Adrenal gland (tissue), 12 donors: ENCODE data around the gene ENDOG. TPM values are rescaled to one million over a fixed set of nuclear protein-coding genes. Genes with fewer than 3 reads are reported as not detected.

Source experiments
- DNase-seq, 7 donors: peaks; one replicate each; pipeline ENCODE4 v3.0.0-alpha.2; 2019 to 2020
- H3K27ac ChIP-seq, 5 donors: fragments of 200-600 bp; sonication (generic) in 4 of 5; 1 replicate in 3 of 5; 2 replicates in 2 of 5; pipeline versions ENCODE4 v1.5.1 to v1.8.0; 2016 to 2020; ENCODE audit warnings: mild to moderate bottlenecking in 1 of 5
- H3K27me3 ChIP-seq: fragments of 200-600 bp; 2 replicates; pipeline ENCODE4 v1.8.0; 2021
- H3K36me3 ChIP-seq, 2 donors: fragments of 200-600 bp; replicated peaks in 1 of 2; 1 replicate in 1 of 2; 2 replicates in 1 of 2; pipeline versions ENCODE4 v1.5.1 to v1.8.0; 2018 to 2022
- H3K4me1 ChIP-seq, 2 donors: fragments of 200-600 bp; replicated peaks in 1 of 2; 1 replicate in 1 of 2; 2 replicates in 1 of 2; pipeline versions ENCODE4 v1.5.1 to v1.8.0; 2018 to 2021
- H3K4me3 ChIP-seq, 4 donors: fragments of 200-600 bp; sonication (generic) in 3 of 4; one replicate each; pipeline ENCODE4 v1.5.1; 2016 to 2018
- H3K9me3 ChIP-seq, 3 donors: fragments of 200-600 bp; sonication (generic) in 1 of 3; replicated peaks in 1 of 3; 1 replicate in 2 of 3; 2 replicates in 1 of 3; pipeline versions ENCODE4 v1.5.1 to v1.8.0; 2016 to 2021
- POLR2A ChIP-seq, 2 donors: fragments of 450-650 bp; IDR thresholded peaks; one replicate each; pipeline ENCODE4 v1.6.1; 2017; ENCODE audit warnings: antibody characterized with exemption in 2 of 2, mild to moderate bottlenecking in 2 of 2, moderate library complexity in 1 of 2
- WGBS, 4 donors: extraction: QIAGEN DNeasy Blood & Tissue Kit in 2 of 4; methylation state at CpG; one replicate each; pipeline versions ENCODE4 v1.1.5 to v1.1.7; 2013 to 2017; 5-methylcytosine and 5-hydroxymethylcytosine counted together
- intact Hi-C, 2 donors: fragments of 100-400 bp; cut with DNase I; formaldehyde crosslinking; loops; one replicate each; pipeline versions ENCODE4 v1.14.1 to v1.15.0; 2022 to 2023
- polyA plus RNA-seq, 3 donors: library from polyadenylated mRNA; stranded (reverse); fragments of 200-250 nt in 2 of 3; fragments of 350-450 nt in 1 of 3; fragmentation: Illumina TruSeq in 1 of 3; extraction: RNeasy Lipid Tissue Mini Kit (QIAGEN cat#74804) in 1 of 3; gene quantifications; one replicate each; pipeline ENCODE4 v1.2.3, GENCODE V29; 2013 to 2014
- total RNA-seq, 9 donors: library from RNA; depleted of rRNA in 4 of 9; stranded (reverse); fragments of >200 nt in 4 of 9; fragments of 120-200 nt in 1 of 9; fragmentation: NEBNext Ultra II Directional in 1 of 9; extraction: Animal tissue kit (Norgen Biotek cat#: 25700) in 1 of 9; gene quantifications; one replicate each; pipeline versions ENCODE4 v1.1.0 to v1.2.4, GENCODE V29; 2013 to 2023
- TF ChIP-seq, protein P1 (sequence below), 6 experiments: fragments of 450-650 bp in 4 of 6; fragments of 200-600 bp in 2 of 6; sonication (generic) in 1 of 6; IDR thresholded peaks; 1 replicate in 5 of 6; 2 replicates in 1 of 6; pipeline versions ENCODE4 v1.5.1 to v1.8.0; 2016 to 2021; ENCODE audit warnings: antibody characterized with exemption in 6 of 6, mild to moderate bottlenecking in 2 of 6, moderate library complexity in 1 of 6
- donor health status: healthy with polysubstance abuse.
- donor health status: Bipolar disorder and iron deficiency.
- donor health status: DM: yes; HTN: yes; CAD: no.
- donor health status: DM: no; HTN: no; CAD: no.
- donor health status: DM: no; HTN: no; CAD: no.
- donor health status: DM: yes; HTN: yes; CAD: no.

Gene ENDOG
- total and polyA plus RNA-seq, 12 donors = 4.9 to 113 (median 32.1) TPM

DNA sequence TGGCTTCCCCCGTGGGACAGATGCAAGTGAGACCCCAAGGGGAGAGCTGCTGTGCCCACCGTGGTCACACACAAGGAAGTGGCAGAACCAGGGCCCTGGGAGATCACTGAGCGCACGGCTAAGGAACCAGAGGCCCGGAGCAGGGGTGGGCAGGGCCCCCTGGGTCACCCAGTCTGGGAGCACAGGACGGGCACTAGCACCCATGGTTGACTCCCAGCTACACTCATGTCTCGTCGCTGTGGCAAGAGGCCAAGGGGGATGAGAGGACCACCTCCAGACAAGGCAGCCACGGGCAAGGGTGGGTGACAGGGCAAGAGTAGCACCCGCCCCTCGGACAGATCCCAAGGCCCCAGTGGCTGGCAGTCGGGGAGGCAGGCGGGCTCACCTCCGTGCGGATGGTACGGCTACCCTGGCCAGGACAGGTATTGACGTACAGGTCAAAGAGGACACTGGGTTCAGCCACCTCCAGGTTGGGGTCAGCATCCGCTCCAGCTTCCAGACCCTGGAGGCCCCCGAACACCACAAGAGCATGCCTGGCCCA is 5.1 kb downstream of the ENDOG start:
- peaks cover 0 to 56% of the 10 kb centered on the region in 2 donors for H3K36me3 ChIP-seq

GRCh38 chr9:128823903-128824406 is 5.7 kb downstream of the ENDOG start:
- TF ChIP-seq, protein P1, sequence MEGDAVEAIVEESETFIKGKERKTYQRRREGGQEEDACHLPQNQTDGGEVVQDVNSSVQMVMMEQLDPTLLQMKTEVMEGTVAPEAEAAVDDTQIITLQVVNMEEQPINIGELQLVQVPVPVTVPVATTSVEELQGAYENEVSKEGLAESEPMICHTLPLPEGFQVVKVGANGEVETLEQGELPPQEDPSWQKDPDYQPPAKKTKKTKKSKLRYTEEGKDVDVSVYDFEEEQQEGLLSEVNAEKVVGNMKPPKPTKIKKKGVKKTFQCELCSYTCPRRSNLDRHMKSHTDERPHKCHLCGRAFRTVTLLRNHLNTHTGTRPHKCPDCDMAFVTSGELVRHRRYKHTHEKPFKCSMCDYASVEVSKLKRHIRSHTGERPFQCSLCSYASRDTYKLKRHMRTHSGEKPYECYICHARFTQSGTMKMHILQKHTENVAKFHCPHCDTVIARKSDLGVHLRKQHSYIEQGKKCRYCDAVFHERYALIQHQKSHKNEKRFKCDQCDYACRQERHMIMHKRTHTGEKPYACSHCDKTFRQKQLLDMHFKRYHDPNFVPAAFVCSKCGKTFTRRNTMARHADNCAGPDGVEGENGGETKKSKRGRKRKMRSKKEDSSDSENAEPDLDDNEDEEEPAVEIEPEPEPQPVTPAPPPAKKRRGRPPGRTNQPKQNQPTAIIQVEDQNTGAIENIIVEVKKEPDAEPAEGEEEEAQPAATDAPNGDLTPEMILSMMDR (IDR thresholded peaks at IDR 0.05) = no peak
- TF ChIP-seq POLR2A (IDR thresholded peaks at IDR 0.05) = no peak
- intact Hi-C loops = no loop called here
- Histone ChIP-seq H3K36me3 (peaks cover 0 to 56% of the 10 kb centered on the region in 2 donors), H3K27me3 (no peaks in the 10 kb centered on the region), H3K4me1 (peaks cover 7 to 22% of the 10 kb centered on the region in 2 donors), H3K4me3 (no peak overlapping the region), H3K27ac (no peak overlapping the region), H3K9me3 (no peaks in the 10 kb centered on the region)
- 81 to 92% (median 86%) methylated on average over 4 to 12 of the region's 12 CpGs for WGBS, 4 donors
- no peak for DNase-seq

More for the DNA sequence above, 5.1 kb downstream of the ENDOG start:
- no peak for TF ChIP-seq POLR2A (IDR thresholded peaks at IDR 0.05)
- TF ChIP-seq, protein P1 (IDR thresholded peaks at IDR 0.05) = no peak
- H3K9me3 ChIP-seq = no peaks in the 10 kb centered on the region
- H3K4me3 ChIP-seq = no peak overlapping the region
- no peak overlapping the region for H3K27ac ChIP-seq
- DNase-seq = no peak
- intact Hi-C loops = no loop called here
- H3K27me3 ChIP-seq = no peaks in the 10 kb centered on the region
- 88 to 94% (median 91%) methylated on average over 5 to 19 of the region's 19 CpGs for WGBS, 4 donors
- H3K4me1 ChIP-seq = peaks cover 4 to 17% of the 10 kb centered on the region in 2 donors

- no peak for DNase-seq
- intact Hi-C loops = no loop called here
- Histone ChIP-seq H3K9me3 (no peaks in the 10 kb centered on the region), H3K36me3 (peaks cover 0 to 56% of the 10 kb centered on the region in 2 donors), H3K4me3 (no peak overlapping the region), H3K27ac (no peak overlapping the region), H3K4me1 (peaks cover 7 to 16% of the 10 kb centered on the region in 2 donors), H3K27me3 (no peaks in the 10 kb centered on the region)
- TF ChIP-seq, protein P1 (IDR thresholded peaks at IDR 0.05) = no peak
- no peak for TF ChIP-seq POLR2A (IDR thresholded peaks at IDR 0.05)
- WGBS, 4 donors = 91 to 95% (median 92%) methylated on average over 7 of the region's 7 CpGs
These were observed 6.6 kb downstream of the ENDOG start for GRCh38 chr9:128824911-128825310.

DNA sequence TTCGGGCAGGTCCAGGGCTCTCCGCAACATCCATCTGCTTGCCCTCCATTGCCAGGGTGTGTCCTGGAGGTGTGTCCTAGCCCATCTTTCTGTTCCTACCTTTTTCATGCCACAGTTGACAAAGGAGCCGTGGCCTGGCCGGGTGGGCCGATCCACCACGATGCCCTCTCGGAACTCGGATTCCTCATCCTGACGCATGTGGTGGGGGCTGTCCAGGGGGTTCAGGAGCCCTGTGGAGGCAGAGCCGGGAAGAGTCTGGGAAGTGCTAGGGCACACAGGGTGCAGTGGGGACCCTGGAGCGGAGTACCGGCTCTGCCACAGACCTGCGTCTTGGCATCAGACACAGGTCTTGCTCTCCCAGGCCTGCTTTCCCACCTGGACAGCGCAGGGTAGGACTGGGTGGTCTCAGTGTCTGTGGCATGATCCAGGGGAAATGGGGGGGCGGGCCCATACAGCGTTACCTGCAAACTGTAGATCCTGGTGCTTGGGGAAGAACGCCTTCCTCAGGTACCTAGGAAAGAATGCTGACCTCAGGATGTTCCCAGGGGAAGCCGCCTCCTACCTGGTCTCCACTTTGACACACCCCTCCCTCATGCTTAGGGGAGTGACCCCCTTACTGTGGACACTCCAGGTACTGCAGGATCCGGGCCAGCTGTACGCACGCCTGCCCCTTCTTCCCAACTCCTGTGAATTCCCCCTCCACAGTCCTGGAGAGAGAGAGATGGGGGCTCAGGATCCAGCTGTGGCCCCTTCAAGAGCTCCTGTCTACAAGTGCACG is 7.8 kb downstream of the ENDOG start:
- H3K36me3 ChIP-seq = peaks cover 0 to 56% of the 10 kb centered on the region in 2 donors
- 93 to 96% (median 94%) methylated on average over 12 to 22 of the region's 22 CpGs for whole genome bisulfite sequencing, 4 donors

More for the DNA sequence above, 7.8 kb downstream of the ENDOG start:
- H3K27ac ChIP-seq = no peak overlapping the region
- H3K4me3 ChIP-seq = no peak overlapping the region
- no peak for DNase-seq
- peaks cover 7 to 16% of the 10 kb centered on the region in 2 donors for H3K4me1 ChIP-seq
- no peaks in the 10 kb centered on the region for H3K27me3 ChIP-seq
- H3K9me3 ChIP-seq = no peaks in the 10 kb centered on the region
- intact Hi-C loops = no loop called here
- TF ChIP-seq, protein P1 (IDR thresholded peaks at IDR 0.05) = no peak
- TF ChIP-seq POLR2A (IDR thresholded peaks at IDR 0.05) = no peak
